ENCODE measurements around the gene API5.
A peak's percentile ranks its signal among the peaks of the same experiment; 100 is the strongest.
"Not testable (repeated sequence)": the region's sequence is repeated elsewhere in the genome, so short reads cannot be mapped to it uniquely, and the experiment has no call there.

The API5 gene

GRCh38 chr11:43298397-43298796 lies 13.4 kb upstream of the API5 start:
- Histone ChIP-seq H3K27ac (ENCODE audit: low read depth, low read length) (no peak overlapping the region), H3K9me3 (ENCODE audit: control insufficient read depth in 5 of 5, low read length in 5 of 5) (peaks cover 0 to 14% (median 10%) of the 10 kb centered on the region in 5 donors), H3K4me1 (ENCODE audit: control insufficient read depth in 5 of 5, insufficient read depth in 5 of 5, low read length in 5 of 5) (no peaks in the 10 kb centered on the region), H3K9ac (ENCODE audit: low read length in 5 of 5) (no peak overlapping the region), H3K27me3 (ENCODE audit: control insufficient read depth in 5 of 5, insufficient read depth in 4 of 5, low read length in 5 of 5) (no peaks in the 10 kb centered on the region), H3K36me3 (ENCODE audit: control insufficient read depth in 5 of 5, insufficient read depth in 5 of 5, low read length in 5 of 5) (no peaks in the 10 kb centered on the region), H3K4me3 (ENCODE audit: low read depth in 1 of 5, low read length in 5 of 5) (no peak overlapping the region)

GRCh38 chr11:43315966-43316365 lies 4.2 kb downstream of the API5 start:
- Histone ChIP-seq H3K4me1 (ENCODE audit: control insufficient read depth in 5 of 5, insufficient read depth in 5 of 5, low read length in 5 of 5) (peaks cover 6 to 32% (median 27%) of the 10 kb centered on the region in 5 donors), H3K36me3 (ENCODE audit: control insufficient read depth in 5 of 5, insufficient read depth in 5 of 5, low read length in 5 of 5) (peaks cover 8 to 24% (median 18%) of the 10 kb centered on the region in 5 donors), H3K27ac (ENCODE audit: low read depth, low read length) (no peak overlapping the region), H3K4me3 (ENCODE audit: low read depth in 1 of 5, low read length in 5 of 5) (no peak overlapping the region), H3K9me3 (ENCODE audit: control insufficient read depth in 5 of 5, low read length in 5 of 5) (no peaks in the 10 kb centered on the region), H3K27me3 (ENCODE audit: control insufficient read depth in 5 of 5, insufficient read depth in 4 of 5, low read length in 5 of 5) (no peaks in the 10 kb centered on the region), H3K9ac (ENCODE audit: low read length in 5 of 5) (no peak overlapping the region)

- H3K36me3 ChIP-seq (ENCODE audit: control insufficient read depth in 5 of 5, insufficient read depth in 5 of 5, low read length in 5 of 5), result peaks cover 13 to 29% (median 23%) of the 10 kb centered on the region in 5 donors
- peaks cover 5 to 30% (median 25%) of the 10 kb centered on the region in 5 donors for H3K4me1 ChIP-seq (ENCODE audit: control insufficient read depth in 5 of 5, insufficient read depth in 5 of 5, low read length in 5 of 5)
- no peak overlapping the region for H3K27ac ChIP-seq (ENCODE audit: low read depth, low read length)
- no peak overlapping the region for H3K9ac ChIP-seq (ENCODE audit: low read length in 5 of 5)
- no peaks in the 10 kb centered on the region for H3K27me3 ChIP-seq (ENCODE audit: control insufficient read depth in 5 of 5, insufficient read depth in 4 of 5, low read length in 5 of 5)
- H3K4me3 ChIP-seq (ENCODE audit: low read depth in 1 of 5, low read length in 5 of 5), result no peak overlapping the region
- no peaks in the 10 kb centered on the region for H3K9me3 ChIP-seq (ENCODE audit: control insufficient read depth in 5 of 5, low read length in 5 of 5)
Measured at GRCh38 chr11:43316451-43316850, 4.7 kb downstream of the API5 start.

- H3K27ac ChIP-seq (ENCODE audit: low read depth, low read length), result no peak overlapping the region
- no peak overlapping the region for H3K9ac ChIP-seq (ENCODE audit: low read length in 5 of 5)
- no peak overlapping the region for H3K4me3 ChIP-seq (ENCODE audit: low read depth in 1 of 5, low read length in 5 of 5)
- H3K9me3 ChIP-seq (ENCODE audit: control insufficient read depth in 5 of 5, low read length in 5 of 5), result no peaks in the 10 kb centered on the region
- H3K27me3 ChIP-seq (ENCODE audit: control insufficient read depth in 5 of 5, insufficient read depth in 4 of 5, low read length in 5 of 5), result no peaks in the 10 kb centered on the region
- H3K4me1 ChIP-seq (ENCODE audit: control insufficient read depth in 5 of 5, insufficient read depth in 5 of 5, low read length in 5 of 5), result no peaks in the 10 kb centered on the region
- H3K36me3 ChIP-seq (ENCODE audit: control insufficient read depth in 5 of 5, insufficient read depth in 5 of 5, low read length in 5 of 5), result peaks cover 78 to 95% (median 93%) of the 10 kb centered on the region in 5 donors
Measured at GRCh38 chr11:43327987-43328386, 16.2 kb downstream of the API5 start.

- H3K9ac ChIP-seq (ENCODE audit: low read length in 5 of 5), result no peak overlapping the region
- no peaks in the 10 kb centered on the region for H3K27me3 ChIP-seq (ENCODE audit: control insufficient read depth in 5 of 5, insufficient read depth in 4 of 5, low read length in 5 of 5)
- no peak overlapping the region for H3K27ac ChIP-seq (ENCODE audit: low read depth, low read length)
- H3K4me3 ChIP-seq (ENCODE audit: low read depth in 1 of 5, low read length in 5 of 5), result no peak overlapping the region
- peaks cover 79 to 95% (median 92%) of the 10 kb centered on the region in 5 donors for H3K36me3 ChIP-seq (ENCODE audit: control insufficient read depth in 5 of 5, insufficient read depth in 5 of 5, low read length in 5 of 5)
- H3K9me3 ChIP-seq (ENCODE audit: control insufficient read depth in 5 of 5, low read length in 5 of 5), result no peaks in the 10 kb centered on the region
- H3K4me1 ChIP-seq (ENCODE audit: control insufficient read depth in 5 of 5, insufficient read depth in 5 of 5, low read length in 5 of 5), result peaks cover 0 to under 1% (median 0%) of the 10 kb centered on the region in 5 donors
Measured at GRCh38 chr11:43328482-43328881, 16.7 kb downstream of the API5 start.

GRCh38 chr11:43341159-43341558 lies 29.4 kb downstream of the API5 start:
- H3K9me3 ChIP-seq (ENCODE audit: control insufficient read depth in 5 of 5, low read length in 5 of 5), result no peaks in the 10 kb centered on the region
- H3K27ac ChIP-seq (ENCODE audit: low read depth, low read length), result no peak overlapping the region
- H3K27me3 ChIP-seq (ENCODE audit: control insufficient read depth in 5 of 5, insufficient read depth in 4 of 5, low read length in 5 of 5), result no peaks in the 10 kb centered on the region
- H3K9ac ChIP-seq (ENCODE audit: low read length in 5 of 5), result no peak overlapping the region
- no peaks in the 10 kb centered on the region for H3K4me1 ChIP-seq (ENCODE audit: control insufficient read depth in 5 of 5, insufficient read depth in 5 of 5, low read length in 5 of 5)
- peaks cover 33 to 45% (median 44%) of the 10 kb centered on the region in 5 donors for H3K36me3 ChIP-seq (ENCODE audit: control insufficient read depth in 5 of 5, insufficient read depth in 5 of 5, low read length in 5 of 5)
- H3K4me3 ChIP-seq (ENCODE audit: low read depth in 1 of 5, low read length in 5 of 5), result no peak overlapping the region

GRCh38 chr11:43351426-43351825 lies 39.6 kb downstream of the API5 start:
- H3K9ac ChIP-seq (ENCODE audit: low read length in 5 of 5); H3K27ac ChIP-seq (ENCODE audit: low read depth, low read length); H3K36me3 ChIP-seq (ENCODE audit: control insufficient read depth in 5 of 5, insufficient read depth in 5 of 5, low read length in 5 of 5); H3K9me3 ChIP-seq (ENCODE audit: control insufficient read depth in 5 of 5, low read length in 5 of 5); H3K4me3 ChIP-seq (ENCODE audit: low read depth in 1 of 5, low read length in 5 of 5); H3K4me1 ChIP-seq (ENCODE audit: control insufficient read depth in 5 of 5, insufficient read depth in 5 of 5, low read length in 5 of 5); H3K27me3 ChIP-seq (ENCODE audit: control insufficient read depth in 5 of 5, insufficient read depth in 4 of 5, low read length in 5 of 5): not testable (repeated sequence)

GRCh38 chr11:43354311-43354710 lies 42.5 kb downstream of the API5 start:
- no peak overlapping the region for H3K9ac ChIP-seq (ENCODE audit: low read length in 5 of 5)
- no peaks in the 10 kb centered on the region for H3K36me3 ChIP-seq (ENCODE audit: control insufficient read depth in 5 of 5, insufficient read depth in 5 of 5, low read length in 5 of 5)
- H3K4me3 ChIP-seq (ENCODE audit: low read depth in 1 of 5, low read length in 5 of 5), result no peak overlapping the region
- no peak overlapping the region for H3K27ac ChIP-seq (ENCODE audit: low read depth, low read length)
- H3K9me3 ChIP-seq (ENCODE audit: control insufficient read depth in 5 of 5, low read length in 5 of 5), result no peaks in the 10 kb centered on the region
- H3K27me3 ChIP-seq (ENCODE audit: control insufficient read depth in 5 of 5, insufficient read depth in 4 of 5, low read length in 5 of 5), result no peaks in the 10 kb centered on the region
- peaks cover 0 to 11% (median 7%) of the 10 kb centered on the region in 5 donors for H3K4me1 ChIP-seq (ENCODE audit: control insufficient read depth in 5 of 5, insufficient read depth in 5 of 5, low read length in 5 of 5)

GRCh38 chr11:43356336-43356735 lies 44.5 kb downstream of the API5 start:
- Histone ChIP-seq H3K4me3 (ENCODE audit: low read depth in 1 of 5, low read length in 5 of 5) (no peak overlapping the region), H3K4me1 (ENCODE audit: control insufficient read depth in 5 of 5, insufficient read depth in 5 of 5, low read length in 5 of 5) (peaks cover 5 to 31% (median 25%) of the 10 kb centered on the region in 5 donors), H3K27me3 (ENCODE audit: control insufficient read depth in 5 of 5, insufficient read depth in 4 of 5, low read length in 5 of 5) (no peaks in the 10 kb centered on the region), H3K27ac (ENCODE audit: low read depth, low read length) (no peak overlapping the region), H3K36me3 (ENCODE audit: control insufficient read depth in 5 of 5, insufficient read depth in 5 of 5, low read length in 5 of 5) (no peaks in the 10 kb centered on the region), H3K9me3 (ENCODE audit: control insufficient read depth in 5 of 5, low read length in 5 of 5) (no peaks in the 10 kb centered on the region), H3K9ac (ENCODE audit: low read length in 5 of 5) (no peak overlapping the region)

- no peaks in the 10 kb centered on the region for H3K27me3 ChIP-seq (ENCODE audit: control insufficient read depth in 5 of 5, insufficient read depth in 4 of 5, low read length in 5 of 5)
- H3K4me3 ChIP-seq (ENCODE audit: low read depth in 1 of 5, low read length in 5 of 5), result peak overlapping the region; percentile 89 to 95 (median 93)
- peaks cover 0 to 5% (median 5%) of the 10 kb centered on the region in 5 donors for H3K36me3 ChIP-seq (ENCODE audit: control insufficient read depth in 5 of 5, insufficient read depth in 5 of 5, low read length in 5 of 5)
- H3K4me1 ChIP-seq (ENCODE audit: control insufficient read depth in 5 of 5, insufficient read depth in 5 of 5, low read length in 5 of 5), result peaks cover 5 to 32% (median 25%) of the 10 kb centered on the region in 5 donors
- H3K9ac ChIP-seq (ENCODE audit: low read length in 5 of 5), result peak overlapping the region; percentile 84 to 97 (median 95)
- H3K27ac ChIP-seq (ENCODE audit: low read depth, low read length), result peak overlapping the region; percentile 91
- H3K9me3 ChIP-seq (ENCODE audit: control insufficient read depth in 5 of 5, low read length in 5 of 5), result no peaks in the 10 kb centered on the region
Measured at GRCh38 chr11:43358279-43358800, 46.5 kb downstream of the API5 start.

All from subcutaneous abdominal adipose tissue (tissue), 5 donors.